GM06990 (cell line): ENCODE results near the gene COX6B2.

ENCODE experiments used
- DNase-seq: peaks from one replicate; pipeline ENCODE4 v3.0.0-alpha.2; 2011; ENCODE audit not compliant: insufficient read length; ENCODE audit errors: extremely low read depth
- H3K27me3 ChIP-seq: replicated peaks from 2 replicates; pipeline ENCODE4 v1.6.0; 2011; ENCODE audit warnings: low read length; ENCODE audit not compliant: control insufficient read depth, insufficient read depth
- H3K36me3 ChIP-seq: 2 replicates; pipeline ENCODE4 v1.5.1; 2011; ENCODE audit warnings: low read length; ENCODE audit not compliant: control insufficient read depth, insufficient read depth
- H3K4me3 ChIP-seq: replicated peaks from 2 replicates; pipeline ENCODE4 v1.5.1; 2011; ENCODE audit warnings: low read depth, mild to moderate bottlenecking, control low read depth, low read length
- TF ChIP-seq, protein P1 (sequence below): IDR thresholded peaks from 2 replicates; pipeline ENCODE4 v1.5.1; 2011; ENCODE audit warnings: low read length, control low read depth, mild to moderate bottlenecking, inconsistent platforms; ENCODE audit not compliant: insufficient read depth, poor library complexity, severe bottlenecking

The COX6B2 gene

DNA sequence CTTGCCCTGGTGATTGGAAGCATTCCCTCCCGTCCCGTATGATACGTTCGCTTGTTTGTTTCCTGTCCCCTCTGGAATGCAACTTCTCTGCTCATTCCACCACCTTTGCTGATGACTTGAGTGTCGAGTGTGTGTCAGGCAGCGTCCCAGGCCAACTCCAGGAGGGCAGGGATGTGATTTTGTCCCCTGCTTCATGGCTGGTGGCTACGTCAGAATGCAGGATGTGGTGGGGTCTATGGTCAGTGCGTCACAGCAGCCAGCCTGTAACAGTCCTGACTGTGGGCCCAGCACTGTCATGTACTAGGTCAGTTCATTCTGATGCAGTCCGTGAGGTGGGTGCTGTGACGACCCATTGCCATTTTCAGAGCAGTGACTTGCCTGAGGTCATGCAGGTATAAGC is 54.5 kb downstream of the COX6B2 start:
- no peak overlapping the region for H3K4me3 ChIP-seq
- H3K27me3 ChIP-seq, result no peaks in the 10 kb centered on the region
- H3K36me3 ChIP-seq, result no peaks in the 10 kb centered on the region
- DNase-seq, result no peak
- TF ChIP-seq, protein P1, sequence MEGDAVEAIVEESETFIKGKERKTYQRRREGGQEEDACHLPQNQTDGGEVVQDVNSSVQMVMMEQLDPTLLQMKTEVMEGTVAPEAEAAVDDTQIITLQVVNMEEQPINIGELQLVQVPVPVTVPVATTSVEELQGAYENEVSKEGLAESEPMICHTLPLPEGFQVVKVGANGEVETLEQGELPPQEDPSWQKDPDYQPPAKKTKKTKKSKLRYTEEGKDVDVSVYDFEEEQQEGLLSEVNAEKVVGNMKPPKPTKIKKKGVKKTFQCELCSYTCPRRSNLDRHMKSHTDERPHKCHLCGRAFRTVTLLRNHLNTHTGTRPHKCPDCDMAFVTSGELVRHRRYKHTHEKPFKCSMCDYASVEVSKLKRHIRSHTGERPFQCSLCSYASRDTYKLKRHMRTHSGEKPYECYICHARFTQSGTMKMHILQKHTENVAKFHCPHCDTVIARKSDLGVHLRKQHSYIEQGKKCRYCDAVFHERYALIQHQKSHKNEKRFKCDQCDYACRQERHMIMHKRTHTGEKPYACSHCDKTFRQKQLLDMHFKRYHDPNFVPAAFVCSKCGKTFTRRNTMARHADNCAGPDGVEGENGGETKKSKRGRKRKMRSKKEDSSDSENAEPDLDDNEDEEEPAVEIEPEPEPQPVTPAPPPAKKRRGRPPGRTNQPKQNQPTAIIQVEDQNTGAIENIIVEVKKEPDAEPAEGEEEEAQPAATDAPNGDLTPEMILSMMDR, result no peak
